Measurements from ENCODE around the gene MYO5B.

GRCh38 chr18:50142441-50143120, 52.4 kb downstream of the MYO5B start:
- no peak for TF ChIP-seq EZH2phosphoT487 (IDR thresholded peaks at IDR 0.05; ENCODE audit: low read depth, severe bottlenecking, unreplicated experiment)
- TF ChIP-seq CTCF (IDR thresholded peaks at IDR 0.05; ENCODE audit: poor library complexity) = no peak

Data from hepatocyte (in vitro differentiated cells).